GF-D8 (cell line): ENCODE data around the gene MIF4GD.
"Not testable (repeated sequence)": the region's sequence is repeated elsewhere in the genome, so short reads cannot be mapped to it uniquely, and the experiment has no call there.

Experiments
- DNase-seq: peaks from one replicate; lab custom pipeline; 2025; lab: John Stamatoyannopoulos, UW

Gene MIF4GD

DNA sequence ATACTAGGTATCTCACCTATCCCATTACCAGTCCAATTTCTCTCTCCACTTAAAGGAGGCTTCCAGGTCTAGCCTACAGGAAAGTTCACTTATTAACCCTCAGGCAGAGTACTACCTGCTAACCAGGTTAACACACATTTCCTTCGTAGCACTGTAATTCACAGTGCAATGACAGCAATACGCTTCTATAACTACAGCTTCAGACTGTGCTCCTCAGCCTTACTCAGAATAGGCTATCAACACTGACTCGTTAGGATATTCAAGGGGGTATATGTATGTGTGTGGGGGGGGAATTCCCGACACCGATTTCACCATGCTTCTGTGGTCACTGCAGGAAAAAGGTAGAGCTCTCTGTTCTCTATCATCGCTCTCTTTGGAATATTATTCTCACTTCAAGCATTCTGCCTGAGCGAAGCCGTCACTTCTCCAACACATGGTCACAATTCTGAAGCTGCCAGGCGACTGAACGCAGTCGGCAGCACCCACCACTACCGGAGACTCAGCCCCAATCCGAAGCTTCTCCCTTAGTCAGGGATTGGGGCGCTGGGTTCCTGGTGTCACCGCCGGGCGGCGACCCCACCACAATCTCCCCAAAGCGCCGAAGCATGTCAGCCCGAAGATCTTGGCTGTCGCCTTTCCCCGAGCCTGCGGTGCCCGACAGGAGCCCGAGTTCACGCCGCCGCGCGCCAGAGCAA, 10.2 kb downstream of the MIF4GD start:
- DNase-seq: no peak

DNA sequence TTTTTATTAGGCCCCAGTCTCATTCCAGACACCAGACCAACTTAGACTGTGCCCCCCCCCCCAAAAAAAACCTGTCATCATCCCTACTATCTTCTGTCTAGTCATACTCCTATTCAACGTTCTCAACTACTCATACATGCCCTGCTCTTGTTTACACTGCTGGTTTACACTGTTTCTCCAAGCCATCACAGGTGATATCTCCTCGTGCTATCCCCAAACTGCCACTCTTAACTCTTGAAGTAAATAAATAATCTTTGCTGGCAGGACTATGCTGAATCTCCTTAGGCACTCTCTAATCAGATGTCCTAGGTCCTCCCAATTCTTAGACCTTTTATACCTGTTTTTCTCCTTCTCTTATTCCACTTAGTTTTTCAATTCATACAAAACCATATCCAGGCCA, 13.8 kb downstream of the MIF4GD start:
- not testable (repeated sequence) for DNase-seq

- DNase-seq: not testable (repeated sequence)
Measured at GRCh38 chr17:75255954-75256698, 14.9 kb downstream of the MIF4GD start.

GRCh38 chr17:75252039-75252816, 18.8 kb downstream of the MIF4GD start:
- no peak for DNase-seq

- DNase-seq: no peak
Measured at GRCh38 chr17:75250009-75250471, 21.0 kb downstream of the MIF4GD start.

DNA sequence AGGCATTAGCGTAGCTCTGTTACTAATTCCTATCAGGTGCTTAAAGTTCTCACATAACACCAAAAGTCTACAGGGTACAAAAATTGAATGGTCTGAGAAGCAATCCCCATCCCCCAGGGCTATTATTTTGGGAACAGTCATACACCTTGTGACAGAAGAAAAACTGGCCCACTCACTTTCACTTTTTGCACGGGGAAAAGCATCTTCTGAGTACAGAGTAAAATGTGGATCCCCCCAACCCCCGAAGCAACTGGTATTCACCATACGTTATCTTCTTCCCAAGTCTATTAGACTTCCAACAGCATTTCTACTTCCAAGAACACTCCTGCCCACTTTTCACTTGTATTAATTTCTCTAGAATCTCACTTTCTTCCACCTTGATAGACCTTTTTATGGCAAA, 21.5 kb downstream of the MIF4GD start:
- DNase-seq: no peak

DNA sequence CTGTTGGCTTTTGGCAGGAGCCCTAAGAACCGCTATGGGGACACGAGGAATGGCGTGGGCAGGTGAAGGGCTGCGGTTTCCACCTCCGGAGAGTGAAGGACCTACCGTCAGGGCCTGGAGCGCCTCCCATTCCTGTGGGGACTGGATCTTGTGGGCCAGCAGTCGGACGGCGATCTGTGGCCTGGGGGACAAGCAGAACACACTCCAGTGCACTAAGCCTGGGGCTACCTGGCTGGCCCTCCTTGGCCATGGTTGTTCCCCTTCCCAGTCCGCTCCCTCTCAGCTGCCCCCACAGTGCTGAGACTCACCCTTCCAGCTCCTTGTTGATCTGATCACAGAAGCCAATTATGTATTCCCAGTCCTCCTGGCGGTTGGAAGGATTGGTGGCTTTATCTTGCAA, 24.6 kb downstream of the MIF4GD start:
- no peak for DNase-seq

DNA sequence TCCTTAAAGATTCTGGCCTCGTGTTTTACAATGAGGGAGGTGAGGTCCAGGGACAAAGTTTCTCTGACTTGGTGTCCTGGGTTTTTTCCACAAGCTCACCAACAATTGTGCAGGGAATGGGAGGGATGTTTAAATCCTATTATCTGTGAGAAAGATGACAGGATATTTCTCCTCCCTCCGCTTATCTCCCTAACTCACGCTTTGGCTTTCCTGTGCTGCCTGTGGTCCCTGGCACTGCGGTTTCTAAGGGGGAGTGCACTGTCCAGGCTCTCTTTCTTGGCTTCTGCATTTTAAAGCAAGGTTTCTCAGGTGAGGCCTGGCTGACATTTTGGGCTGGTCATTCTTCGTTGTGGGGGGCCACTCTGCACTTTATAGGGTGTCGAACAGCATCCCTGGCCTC, 26.0 kb downstream of the MIF4GD start:
- peak; percentile 33 for DNase-seq

- peak; percentile 95 for DNase-seq
Measured at GRCh38 chr17:75244133-75244866, 26.7 kb downstream of the MIF4GD start.

DNA sequence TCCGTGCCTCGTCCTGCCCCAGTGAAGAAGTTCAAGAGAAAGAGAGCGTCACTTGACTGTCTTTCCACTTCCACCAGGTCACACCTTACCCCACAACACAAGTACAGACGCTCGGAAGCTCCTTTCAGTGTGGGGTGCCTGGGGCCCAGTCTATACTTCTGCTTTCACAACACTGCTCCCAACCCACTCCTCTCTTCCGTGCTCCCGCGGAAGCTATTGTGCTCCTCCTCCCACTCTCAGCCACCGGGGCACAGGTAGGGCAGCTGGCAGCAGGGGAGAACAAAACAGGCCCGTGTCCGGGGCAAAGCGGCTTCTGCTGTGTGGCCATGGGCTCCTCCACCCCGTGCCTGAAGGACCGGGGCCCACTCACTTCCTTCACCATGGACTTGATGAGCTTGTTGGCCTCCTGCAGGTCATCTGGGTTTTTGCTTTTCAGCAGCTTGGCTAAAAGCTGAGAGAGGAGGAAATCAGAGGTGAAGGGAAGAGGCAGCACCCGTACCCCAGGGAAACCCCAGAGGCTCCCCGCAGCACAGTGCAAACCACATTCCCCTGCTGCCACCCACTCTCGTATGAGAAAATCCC, 28.5 kb downstream of the MIF4GD start:
- DNase-seq: no peak

GRCh38 chr17:75241996-75242460, 29.0 kb downstream of the MIF4GD start:
- DNase-seq: no peak

DNA sequence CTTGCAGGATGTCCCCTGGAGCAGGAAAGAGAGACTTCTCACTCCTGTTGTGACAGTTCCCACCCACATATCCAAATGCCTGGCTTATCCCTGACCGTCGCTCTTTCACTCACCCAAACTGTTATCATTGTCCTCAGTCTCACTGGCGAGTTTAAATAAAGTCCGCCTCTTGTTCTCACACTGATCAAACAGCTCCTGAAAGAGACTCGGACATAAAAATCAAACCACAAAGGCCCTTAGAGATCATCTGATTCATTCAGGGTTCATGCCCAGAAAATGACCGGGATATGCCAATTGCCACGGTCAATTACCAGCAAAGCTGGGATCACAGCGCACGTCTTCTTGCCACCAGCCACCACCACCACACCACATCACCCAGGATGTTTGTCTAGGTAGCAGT, 29.5 kb downstream of the MIF4GD start:
- DNase-seq: no peak

DNA sequence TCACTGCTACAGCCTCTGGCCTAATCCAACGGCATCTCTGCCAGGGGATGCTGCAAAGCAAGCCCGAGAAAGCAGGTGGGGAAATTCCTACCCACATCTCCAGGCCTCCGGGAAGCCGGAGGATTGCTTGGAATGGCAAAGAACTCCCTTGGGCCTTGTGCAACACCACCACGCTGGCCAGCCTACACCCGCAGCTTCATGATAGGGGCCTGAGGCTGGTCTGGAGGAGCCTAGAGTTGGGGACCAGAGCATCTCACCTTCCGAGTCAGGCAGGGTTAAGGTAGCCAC, 29.9 kb downstream of the MIF4GD start:
- DNase-seq: no peak

GRCh38 chr17:75240394-75241142, 30.5 kb downstream of the MIF4GD start:
- no peak for DNase-seq

DNA sequence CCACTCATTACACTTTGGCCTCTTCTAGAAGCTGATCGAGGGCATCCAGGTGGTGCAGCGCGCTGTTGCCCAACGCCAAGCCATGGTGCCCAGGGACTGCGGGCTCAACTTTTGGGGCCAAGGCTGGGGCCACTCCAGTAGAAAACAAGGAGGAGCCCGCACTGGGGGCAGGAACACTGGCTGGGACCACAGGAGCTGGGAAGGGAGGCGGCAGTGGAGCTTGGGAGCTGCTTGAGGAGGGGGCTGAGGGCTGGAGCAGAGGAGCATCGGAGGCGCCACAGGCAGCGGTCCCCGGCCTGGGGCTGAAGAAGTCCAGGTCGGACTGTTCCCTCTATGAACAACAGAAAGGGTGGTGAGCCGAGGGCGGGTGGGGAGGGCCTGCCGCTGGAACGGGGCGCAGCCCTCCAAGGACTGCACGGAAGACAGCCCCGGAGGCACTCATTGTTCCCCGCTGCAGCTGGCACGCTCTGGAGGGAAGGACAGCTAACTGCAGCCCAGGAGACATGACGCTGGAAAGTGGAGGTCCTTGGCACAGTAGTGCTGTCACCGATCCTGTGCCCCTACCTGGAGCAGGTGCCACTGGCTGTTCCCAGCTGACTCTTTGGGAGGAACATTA, 31.1 kb downstream of the MIF4GD start:
- no peak for DNase-seq

- DNase-seq: no peak
Measured at GRCh38 chr17:75239214-75239613, 31.8 kb downstream of the MIF4GD start.

DNA sequence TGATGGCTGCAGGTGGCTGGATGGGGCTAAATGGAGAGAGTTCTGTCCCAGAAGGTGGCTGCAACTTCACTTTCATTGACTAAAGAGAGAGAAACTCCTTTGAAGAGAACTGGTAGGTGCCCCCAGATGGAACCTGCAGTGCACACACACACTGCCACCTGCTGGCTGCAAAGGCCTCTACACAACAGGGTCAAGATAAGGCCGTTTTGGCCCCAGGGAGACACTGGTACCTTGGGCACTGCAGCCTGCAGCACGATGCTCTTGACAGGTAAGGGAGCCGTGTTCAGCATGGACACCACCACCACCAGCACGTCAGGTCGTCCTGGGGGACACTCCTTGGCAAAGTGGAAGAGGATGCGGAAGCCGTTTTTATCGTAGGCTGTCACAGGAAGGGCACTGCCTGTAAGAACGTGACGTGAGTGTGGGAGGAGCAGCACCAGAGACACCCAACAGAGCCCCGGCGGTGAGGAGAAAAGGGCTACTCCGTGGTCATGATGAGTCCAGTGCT, 32.3 kb downstream of the MIF4GD start:
- peak; percentile 33 for DNase-seq

GRCh38 chr17:75238020-75238580, 32.9 kb downstream of the MIF4GD start:
- DNase-seq: no peak

GRCh38 chr17:75237100-75238014, 33.7 kb downstream of the MIF4GD start:
- DNase-seq: no peak
